Measurements from ENCODE around the gene AKT1.
A peak's percentile ranks its signal among the peaks of the same experiment; 100 is the strongest.

The AKT1 gene

GRCh38 chr14:104788873-104789663 lies 6.5 kb downstream of the AKT1 start:
- DNase-seq (ENCODE audit: low spot score in 2 of 2) (no peak), ATAC-seq (ENCODE audit: low read depth) (no peak)
- Mint-ChIP-seq H3K27me3 (no peaks in the 10 kb centered on the region), H3K36me3 (peaks cover 7% of the 10 kb centered on the region), H3K4me1 (peaks cover 18% of the 10 kb centered on the region), H3K4me3 (no peak overlapping the region), H3K9me3 (no peaks in the 10 kb centered on the region), H3K27ac (no peak overlapping the region)

DNA sequence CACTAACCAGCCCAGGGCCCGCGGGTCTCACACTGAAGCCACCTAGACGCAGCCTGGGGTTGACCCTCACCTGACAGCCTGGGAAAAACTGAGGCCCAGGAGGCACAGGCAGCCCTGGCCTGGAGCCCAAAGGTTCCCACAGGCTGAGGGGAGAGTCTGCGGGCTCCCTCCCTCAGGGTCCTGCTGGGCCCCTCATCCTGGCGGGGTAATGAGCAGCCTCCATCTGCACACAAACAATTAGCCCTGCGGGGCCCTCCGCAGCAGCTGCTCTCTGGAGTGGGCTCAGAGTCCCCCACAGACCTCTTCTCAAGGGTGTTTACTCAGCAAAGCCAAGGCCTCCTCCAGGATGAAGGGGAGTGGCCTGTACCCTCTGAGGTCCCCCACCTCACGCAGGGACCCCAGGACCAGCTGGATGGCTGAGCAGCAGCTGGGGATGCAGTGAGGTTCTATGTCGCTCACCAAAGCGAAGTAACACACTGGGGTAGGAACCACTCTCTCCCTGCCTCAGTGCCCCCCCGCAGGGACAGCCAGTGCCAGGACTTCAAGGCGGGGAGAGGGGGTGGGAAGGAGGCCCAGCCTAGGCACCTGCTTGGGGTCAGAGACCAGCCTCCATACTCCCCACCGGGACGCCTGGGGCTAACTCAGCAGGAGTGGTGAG lies 7.3 kb downstream of the AKT1 start:
- DNase-seq (ENCODE audit: low spot score in 2 of 2) (no peak), ATAC-seq (ENCODE audit: low read depth) (no peak)
- Mint-ChIP-seq H3K4me3 (no peak overlapping the region), H3K9me3 (no peaks in the 10 kb centered on the region), H3K36me3 (peaks cover 7% of the 10 kb centered on the region), H3K27ac (no peak overlapping the region), H3K4me1 (peaks cover 12% of the 10 kb centered on the region), H3K27me3 (no peaks in the 10 kb centered on the region)

GRCh38 chr14:104787736-104788135 lies 7.8 kb downstream of the AKT1 start:
- H3K27me3 Mint-ChIP-seq: no peaks in the 10 kb centered on the region
- no peak for DNase-seq (ENCODE audit: low spot score in 2 of 2)
- no peak overlapping the region for H3K4me3 Mint-ChIP-seq
- H3K27ac Mint-ChIP-seq: no peak overlapping the region
- no peak for ATAC-seq (ENCODE audit: low read depth)
- H3K36me3 Mint-ChIP-seq: peaks cover 7% of the 10 kb centered on the region
- no peaks in the 10 kb centered on the region for H3K9me3 Mint-ChIP-seq
- peaks cover 8% of the 10 kb centered on the region for H3K4me1 Mint-ChIP-seq

GRCh38 chr14:104786726-104787675 lies 8.5 kb downstream of the AKT1 start:
- no peaks in the 10 kb centered on the region for H3K27me3 Mint-ChIP-seq
- H3K9me3 Mint-ChIP-seq: no peaks in the 10 kb centered on the region
- ATAC-seq (ENCODE audit: low read depth): no peak
- peaks cover 4% of the 10 kb centered on the region for H3K4me1 Mint-ChIP-seq
- no peak overlapping the region for H3K27ac Mint-ChIP-seq
- H3K36me3 Mint-ChIP-seq: peaks cover 7% of the 10 kb centered on the region
- no peak for DNase-seq (ENCODE audit: low spot score in 2 of 2)
- H3K4me3 Mint-ChIP-seq: no peak overlapping the region

DNA sequence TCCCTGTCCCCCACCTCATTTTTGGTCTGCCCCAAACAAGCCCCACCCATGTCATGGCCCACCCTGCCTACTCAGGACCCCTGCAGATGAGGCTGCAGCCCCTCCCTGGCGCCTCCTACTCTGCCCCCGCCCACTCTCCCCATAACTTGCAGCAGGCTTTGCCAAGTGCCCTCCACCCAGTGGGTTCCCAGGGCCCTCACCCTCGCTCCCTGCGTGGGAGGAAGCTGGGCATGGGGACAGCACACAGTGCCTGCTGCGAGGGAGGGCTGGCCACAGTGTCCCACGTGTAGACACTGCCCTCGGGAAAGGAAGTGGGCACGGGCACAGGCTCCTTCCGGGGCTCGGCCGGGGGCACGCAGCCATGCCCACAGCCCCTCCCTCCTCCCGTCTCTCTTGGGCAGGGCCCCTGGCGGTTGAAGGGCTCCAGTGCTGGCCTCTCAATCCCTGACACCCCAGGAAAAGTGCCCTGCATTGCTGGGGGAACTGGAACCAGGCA lies 9.4 kb downstream of the AKT1 start:
- no peaks in the 10 kb centered on the region for H3K4me1 Mint-ChIP-seq
- no peaks in the 10 kb centered on the region for H3K9me3 Mint-ChIP-seq
- peaks cover 1% of the 10 kb centered on the region for H3K36me3 Mint-ChIP-seq
- DNase-seq (ENCODE audit: low spot score in 2 of 2): no peak
- ATAC-seq (ENCODE audit: low read depth): no peak
- H3K4me3 Mint-ChIP-seq: no peak overlapping the region
- peak overlapping the region; percentile 47 for H3K27ac Mint-ChIP-seq
- H3K27me3 Mint-ChIP-seq: no peaks in the 10 kb centered on the region

- Mint-ChIP-seq H3K27me3 (no peaks in the 10 kb centered on the region), H3K4me3 (no peak overlapping the region), H3K9me3 (no peaks in the 10 kb centered on the region), H3K4me1 (no peaks in the 10 kb centered on the region), H3K36me3 (no peaks in the 10 kb centered on the region), H3K27ac (peak overlapping the region; percentile 47)
- DNase-seq (ENCODE audit: low spot score in 2 of 2) (no peak), ATAC-seq (ENCODE audit: low read depth) (no peak)
Measured at GRCh38 chr14:104785708-104786080, 9.9 kb downstream of the AKT1 start.

DNA sequence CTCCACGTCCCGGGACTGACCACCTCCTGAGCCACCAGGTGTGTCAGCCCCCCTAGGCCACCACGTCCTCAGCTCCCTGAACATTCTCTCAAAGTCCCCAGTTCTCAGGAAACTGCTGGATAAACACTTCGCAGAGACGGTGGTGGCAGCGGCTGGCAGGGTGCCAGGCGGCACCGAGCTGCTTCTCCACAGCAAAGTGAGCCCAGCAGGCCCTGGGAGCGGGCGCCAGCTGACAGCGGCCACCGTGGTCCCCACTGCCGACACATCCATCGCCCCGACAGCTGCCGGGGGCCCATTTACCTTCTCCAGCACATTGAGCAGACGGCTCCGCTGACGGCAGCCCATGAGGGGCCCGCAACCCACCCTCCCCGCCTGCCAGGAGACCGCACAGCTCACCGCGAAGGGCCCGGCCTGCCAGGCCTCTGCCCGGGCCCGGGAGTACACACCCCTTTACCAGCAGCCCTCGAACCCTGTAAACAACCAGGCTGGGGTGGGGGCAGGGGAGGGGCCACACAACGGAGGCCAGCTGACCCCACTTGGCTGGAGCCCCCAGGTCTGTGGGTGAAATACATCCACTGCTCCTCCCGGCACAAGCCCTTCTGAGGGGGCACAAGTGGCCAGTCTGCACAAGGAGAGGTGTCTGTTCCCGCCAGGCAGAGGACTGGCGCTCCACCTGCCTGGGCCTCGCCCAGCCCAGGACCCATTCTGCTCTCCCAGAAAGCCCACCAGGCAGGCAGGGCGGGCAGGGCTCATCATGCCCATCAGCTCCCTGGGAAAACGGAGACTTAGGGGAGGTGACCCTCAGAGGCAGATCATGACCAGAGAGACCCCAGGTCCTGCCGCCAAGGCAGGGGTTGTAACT lies 10.5 kb downstream of the AKT1 start:
- Mint-ChIP-seq H3K27ac (no peak overlapping the region), H3K27me3 (no peaks in the 10 kb centered on the region), H3K4me3 (no peak overlapping the region), H3K4me1 (no peaks in the 10 kb centered on the region), H3K36me3 (no peaks in the 10 kb centered on the region), H3K9me3 (no peaks in the 10 kb centered on the region)
- no peak for ATAC-seq (ENCODE audit: low read depth)
- DNase-seq (ENCODE audit: low spot score in 2 of 2): no peak

- DNase-seq (ENCODE audit: low spot score in 2 of 2) (no peak), ATAC-seq (ENCODE audit: low read depth) (no peak)
- H3K27me3 Mint-ChIP-seq: no peaks in the 10 kb centered on the region
- no peak overlapping the region for H3K4me3 Mint-ChIP-seq
- H3K4me1 Mint-ChIP-seq: no peaks in the 10 kb centered on the region
- no peaks in the 10 kb centered on the region for H3K36me3 Mint-ChIP-seq
- no peaks in the 10 kb centered on the region for H3K9me3 Mint-ChIP-seq
- no peak overlapping the region for H3K27ac Mint-ChIP-seq
Measured at GRCh38 chr14:104784218-104784568, 11.4 kb downstream of the AKT1 start.

DNA sequence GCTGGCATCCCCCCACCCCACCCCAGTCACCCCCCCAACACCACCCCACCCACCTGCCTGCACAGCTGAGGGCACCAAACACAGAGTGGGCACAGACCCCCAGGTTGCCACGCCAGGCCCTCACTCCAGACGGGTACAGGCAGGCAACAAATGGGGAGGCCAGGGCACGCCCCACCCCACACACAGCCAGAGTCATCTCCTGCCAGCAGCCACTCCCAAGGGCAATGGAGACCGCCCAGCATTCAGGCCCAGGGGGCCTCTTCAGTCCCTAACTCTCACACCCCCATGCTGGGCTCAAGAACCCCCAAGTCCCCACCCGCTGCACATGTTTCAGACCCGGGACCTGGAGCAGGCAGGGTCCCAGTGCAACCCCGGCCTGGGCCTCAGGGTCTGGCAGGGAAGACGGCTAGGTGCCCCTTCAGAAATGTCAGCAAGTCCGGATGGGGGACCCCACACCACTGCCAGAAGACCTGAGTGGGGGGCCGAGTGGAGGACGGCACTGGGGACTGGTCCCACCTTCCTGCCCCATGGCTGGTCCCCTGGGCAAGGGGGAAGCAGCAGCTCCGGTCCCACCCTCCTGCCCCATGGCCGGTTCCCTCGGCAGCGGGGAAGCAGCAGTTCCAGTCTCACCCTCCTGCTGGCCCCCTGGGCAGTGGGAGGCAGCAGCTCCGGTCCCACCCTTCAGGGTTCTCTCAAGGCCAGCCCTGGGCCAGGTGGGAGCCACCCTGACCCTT lies 11.9 kb downstream of the AKT1 start:
- H3K27ac Mint-ChIP-seq: no peak overlapping the region
- H3K4me3 Mint-ChIP-seq: no peak overlapping the region
- no peaks in the 10 kb centered on the region for H3K36me3 Mint-ChIP-seq
- ATAC-seq (ENCODE audit: low read depth) (no peak), DNase-seq (ENCODE audit: low spot score in 2 of 2) (no peak)
- H3K9me3 Mint-ChIP-seq: no peaks in the 10 kb centered on the region
- no peaks in the 10 kb centered on the region for H3K4me1 Mint-ChIP-seq
- no peaks in the 10 kb centered on the region for H3K27me3 Mint-ChIP-seq

DNA sequence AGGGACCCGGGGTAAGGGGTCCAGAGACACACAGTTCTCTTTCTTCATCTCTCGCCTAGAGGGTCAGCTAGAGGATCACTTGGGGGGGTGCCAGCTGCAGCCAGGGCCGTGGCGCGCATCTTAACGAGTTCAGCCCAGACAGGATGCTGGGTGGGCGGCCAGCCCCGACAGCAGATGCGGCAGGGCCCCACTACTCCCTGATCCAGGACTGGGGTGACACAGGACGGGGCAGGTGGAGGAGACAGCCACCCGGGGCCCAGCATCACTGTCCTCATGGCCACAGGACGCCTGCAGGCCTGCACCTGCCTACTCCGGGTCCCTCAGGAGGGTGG lies 12.8 kb downstream of the AKT1 start:
- no peak overlapping the region for H3K27ac Mint-ChIP-seq
- no peaks in the 10 kb centered on the region for H3K36me3 Mint-ChIP-seq
- no peaks in the 10 kb centered on the region for H3K27me3 Mint-ChIP-seq
- H3K4me1 Mint-ChIP-seq: no peaks in the 10 kb centered on the region
- ATAC-seq (ENCODE audit: low read depth): no peak
- DNase-seq (ENCODE audit: low spot score in 2 of 2): no peak
- H3K9me3 Mint-ChIP-seq: no peaks in the 10 kb centered on the region
- no peak overlapping the region for H3K4me3 Mint-ChIP-seq

DNA sequence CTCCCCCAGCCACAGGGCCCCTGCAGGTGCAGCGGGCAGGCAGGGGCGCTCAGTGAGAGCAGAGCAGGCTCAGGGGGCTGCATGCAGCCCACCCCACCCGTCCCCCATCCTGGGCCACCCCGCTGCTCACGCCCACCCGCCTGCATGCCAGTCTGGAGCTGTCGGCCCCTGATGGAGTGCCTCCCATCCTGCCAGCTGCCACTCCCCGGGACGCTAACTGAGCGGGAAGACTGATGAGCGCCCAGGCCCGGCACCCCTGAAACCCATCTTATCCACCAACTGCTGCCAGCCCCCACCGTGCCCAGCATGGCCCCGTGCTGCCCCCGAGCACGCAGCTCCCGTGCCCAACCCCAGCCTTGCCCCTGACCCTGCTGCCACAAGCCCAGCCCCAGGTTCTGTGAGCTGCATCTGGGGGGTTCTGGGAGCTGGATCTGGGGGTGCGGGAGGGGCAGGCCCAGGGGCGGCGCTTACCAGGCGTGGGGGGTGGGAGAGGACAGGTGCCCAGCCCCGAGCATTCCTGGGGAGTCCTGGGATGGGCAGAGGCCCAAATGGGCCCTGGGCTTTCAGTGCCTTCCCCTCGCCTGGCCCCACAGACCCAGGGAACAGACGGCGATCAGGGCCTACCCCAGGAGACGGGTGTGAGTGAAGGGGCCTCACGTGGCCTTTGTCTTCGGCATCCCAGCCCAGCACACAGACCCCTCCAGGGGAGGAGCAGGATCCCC lies 13.3 kb downstream of the AKT1 start:
- H3K27me3 Mint-ChIP-seq: no peaks in the 10 kb centered on the region
- no peaks in the 10 kb centered on the region for H3K4me1 Mint-ChIP-seq
- no peak overlapping the region for H3K27ac Mint-ChIP-seq
- no peak for ATAC-seq (ENCODE audit: low read depth)
- no peaks in the 10 kb centered on the region for H3K36me3 Mint-ChIP-seq
- H3K4me3 Mint-ChIP-seq: no peak overlapping the region
- DNase-seq (ENCODE audit: low spot score in 2 of 2): no peak
- no peaks in the 10 kb centered on the region for H3K9me3 Mint-ChIP-seq

GRCh38 chr14:104781271-104782077 lies 14.1 kb downstream of the AKT1 start:
- H3K36me3 Mint-ChIP-seq: peaks cover 1% of the 10 kb centered on the region
- H3K4me3 Mint-ChIP-seq: no peak overlapping the region
- no peak overlapping the region for H3K27ac Mint-ChIP-seq
- no peaks in the 10 kb centered on the region for H3K27me3 Mint-ChIP-seq
- H3K9me3 Mint-ChIP-seq: no peaks in the 10 kb centered on the region
- ATAC-seq (ENCODE audit: low read depth): no peak
- DNase-seq (ENCODE audit: low spot score in 2 of 2): no peak
- H3K4me1 Mint-ChIP-seq: no peaks in the 10 kb centered on the region
